Mucosa of stomach (tissue), 1 donor: Measurements from ENCODE around the gene MYOCD.

Source experiments
- H3K27me3 ChIP-seq: one replicate; pipeline ENCODE4 v1.7.0; 2013; ENCODE audit warnings: mild to moderate bottlenecking, low read length; ENCODE audit not compliant: control insufficient read depth, insufficient read depth
- H3K36me3 ChIP-seq: one replicate; pipeline ENCODE4 v1.7.0; 2013; ENCODE audit warnings: low read length; ENCODE audit not compliant: control insufficient read depth, insufficient read depth
- H3K4me1 ChIP-seq: one replicate; pipeline ENCODE4 v1.7.0; 2013; ENCODE audit warnings: mild to moderate bottlenecking, low read length; ENCODE audit not compliant: control insufficient read depth, insufficient read depth
- H3K4me3 ChIP-seq: one replicate; pipeline ENCODE4 v1.7.0; 2013; ENCODE audit warnings: low read length
- H3K9ac ChIP-seq: one replicate; pipeline ENCODE4 v1.7.0; 2013; ENCODE audit warnings: mild to moderate bottlenecking, low read length, moderate library complexity
- H3K9me3 ChIP-seq: one replicate; pipeline ENCODE4 v1.7.0; 2013; ENCODE audit warnings: mild to moderate bottlenecking, low read length, moderate library complexity; ENCODE audit not compliant: control insufficient read depth
- donor health status: Pancreatic carcinoma.

Gene MYOCD

DNA sequence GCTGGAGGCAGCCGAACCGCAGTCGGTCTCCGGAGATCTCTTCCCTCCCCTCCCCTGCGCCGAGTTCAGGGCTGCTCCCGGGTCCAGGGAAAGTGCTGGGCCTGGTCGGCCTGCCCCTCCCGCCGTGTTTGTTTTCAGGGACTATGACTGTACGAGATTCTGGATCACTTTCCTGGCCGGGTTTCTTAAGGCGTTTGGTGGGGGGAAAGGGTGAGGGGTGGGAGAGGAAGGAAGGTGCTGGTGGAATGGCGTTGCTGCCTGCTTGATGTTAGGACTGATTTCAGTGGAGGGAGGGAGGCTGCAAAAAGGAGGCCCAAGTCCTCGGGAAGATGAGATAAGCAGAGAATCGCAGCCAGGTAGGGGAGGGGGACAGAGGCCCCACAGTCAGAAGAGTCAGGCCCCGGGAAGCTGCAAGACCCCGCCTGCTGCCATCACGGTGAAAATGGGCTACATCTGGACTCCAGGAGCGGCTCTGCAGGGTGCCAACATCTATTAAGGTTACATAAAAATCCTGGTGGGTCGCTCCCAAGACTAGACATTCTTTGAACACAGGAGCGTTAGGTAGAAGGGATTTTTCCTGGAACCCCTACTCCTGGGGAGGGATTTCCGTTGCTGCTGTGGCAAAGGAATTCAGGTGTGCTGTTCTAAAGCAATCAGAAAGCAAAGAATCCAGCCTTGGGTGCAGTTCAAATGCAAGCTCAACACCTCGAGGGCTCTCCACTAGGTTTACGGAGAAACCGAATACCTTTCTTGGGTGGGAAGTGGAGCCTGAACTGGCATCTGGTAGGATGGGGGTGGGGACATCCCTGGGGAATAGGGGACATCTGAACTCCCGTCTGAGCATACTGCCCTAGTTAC, 124.8 kb downstream of the MYOCD start:
- no peaks in the 10 kb centered on the region for H3K27me3 ChIP-seq
- peak overlapping the region; percentile 45 for H3K4me3 ChIP-seq
- peak overlapping the region; percentile 63 for H3K9ac ChIP-seq
- H3K4me1 ChIP-seq: peaks cover 11% of the 10 kb centered on the region
- H3K36me3 ChIP-seq: no peaks in the 10 kb centered on the region
- H3K9me3 ChIP-seq: no peaks in the 10 kb centered on the region

DNA sequence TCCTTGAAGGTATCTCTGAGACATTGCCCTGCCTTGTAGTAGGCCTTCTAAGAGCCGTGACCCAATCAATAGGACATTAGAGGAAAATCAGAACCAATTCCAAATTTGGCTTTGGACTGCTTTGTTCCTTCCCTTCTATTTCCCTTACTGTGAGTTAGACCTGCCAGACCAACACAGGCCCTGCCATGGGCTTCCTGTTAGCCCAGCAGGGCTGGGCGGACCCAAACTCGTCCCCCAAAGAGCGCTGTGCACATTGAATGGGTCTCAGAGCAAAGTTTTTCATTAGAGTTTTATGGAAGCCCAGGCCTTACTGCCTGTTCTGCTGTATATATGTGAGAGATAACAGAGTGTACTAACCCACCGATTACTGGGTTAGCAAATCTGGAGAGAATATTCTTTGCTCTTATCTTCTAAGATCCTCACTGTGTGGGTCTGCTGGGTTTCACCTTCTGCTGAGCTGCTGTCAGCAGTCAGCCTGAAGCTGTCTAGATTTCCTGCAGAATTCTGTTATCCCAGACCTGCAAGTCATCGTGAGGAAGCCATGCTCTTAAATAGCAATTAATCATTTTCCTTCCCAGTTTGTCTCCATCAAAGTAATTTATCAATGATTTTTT, 129.3 kb downstream of the MYOCD start:
- no peaks in the 10 kb centered on the region for H3K36me3 ChIP-seq
- H3K4me3 ChIP-seq: no peak overlapping the region
- peaks cover 11% of the 10 kb centered on the region for H3K4me1 ChIP-seq
- H3K9ac ChIP-seq: no peak overlapping the region
- no peaks in the 10 kb centered on the region for H3K27me3 ChIP-seq
- H3K9me3 ChIP-seq: no peaks in the 10 kb centered on the region

DNA sequence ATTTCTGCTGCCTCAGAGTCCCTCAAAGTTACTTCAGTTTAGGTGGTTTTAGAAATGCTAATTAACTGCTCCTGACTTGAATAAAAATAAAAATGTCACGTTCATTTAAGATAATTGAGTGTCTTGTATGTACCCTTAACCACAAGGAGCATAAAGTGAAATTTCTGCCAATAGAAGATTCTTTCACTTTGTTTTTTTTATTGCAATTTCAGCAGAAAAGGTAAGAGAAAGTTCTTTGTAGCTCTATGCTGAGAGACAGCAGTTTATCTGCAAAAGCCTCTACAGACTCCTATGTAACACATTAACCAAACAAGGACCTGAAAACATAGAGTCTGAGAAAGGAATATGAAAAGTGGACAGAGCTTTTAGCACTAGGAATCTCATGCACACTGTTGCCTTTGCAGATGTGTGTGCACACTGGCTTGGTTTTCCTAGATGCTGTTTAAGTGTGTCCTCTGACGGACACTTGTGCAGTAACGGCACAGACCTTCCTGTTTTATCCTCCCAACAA, 135.2 kb downstream of the MYOCD start:
- H3K9ac ChIP-seq: no peak overlapping the region
- no peaks in the 10 kb centered on the region for H3K9me3 ChIP-seq
- no peaks in the 10 kb centered on the region for H3K27me3 ChIP-seq
- no peak overlapping the region for H3K4me3 ChIP-seq
- H3K36me3 ChIP-seq: no peaks in the 10 kb centered on the region
- no peaks in the 10 kb centered on the region for H3K4me1 ChIP-seq

DNA sequence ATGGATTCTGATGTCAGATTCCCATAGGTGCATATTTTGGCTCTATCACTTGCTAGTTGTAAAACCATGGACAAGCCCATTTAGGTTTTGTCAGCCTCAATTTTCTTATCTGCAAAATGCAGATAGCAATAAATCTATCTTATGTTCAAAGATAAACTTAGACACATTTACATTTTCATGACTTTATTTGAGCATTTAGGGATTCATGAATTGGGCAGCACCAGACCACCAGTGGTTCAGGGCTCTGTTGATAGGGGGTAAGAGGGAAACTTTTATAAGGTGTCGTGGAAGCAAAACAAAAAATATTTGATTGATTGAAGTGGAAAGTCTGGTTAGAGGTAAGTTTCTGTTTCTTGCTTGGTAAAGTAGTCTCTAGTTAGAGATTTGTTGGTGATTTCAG, 140.9 kb downstream of the MYOCD start:
- Histone ChIP-seq H3K9ac (no peak overlapping the region), H3K36me3 (no peaks in the 10 kb centered on the region), H3K4me1 (no peaks in the 10 kb centered on the region), H3K4me3 (no peak overlapping the region), H3K9me3 (no peaks in the 10 kb centered on the region), H3K27me3 (no peaks in the 10 kb centered on the region)

GRCh38 chr17:12808723-12809122, 143.0 kb downstream of the MYOCD start:
- no peak overlapping the region for H3K9ac ChIP-seq
- no peaks in the 10 kb centered on the region for H3K9me3 ChIP-seq
- no peaks in the 10 kb centered on the region for H3K36me3 ChIP-seq
- H3K27me3 ChIP-seq: no peaks in the 10 kb centered on the region
- no peak overlapping the region for H3K4me3 ChIP-seq
- no peaks in the 10 kb centered on the region for H3K4me1 ChIP-seq

DNA sequence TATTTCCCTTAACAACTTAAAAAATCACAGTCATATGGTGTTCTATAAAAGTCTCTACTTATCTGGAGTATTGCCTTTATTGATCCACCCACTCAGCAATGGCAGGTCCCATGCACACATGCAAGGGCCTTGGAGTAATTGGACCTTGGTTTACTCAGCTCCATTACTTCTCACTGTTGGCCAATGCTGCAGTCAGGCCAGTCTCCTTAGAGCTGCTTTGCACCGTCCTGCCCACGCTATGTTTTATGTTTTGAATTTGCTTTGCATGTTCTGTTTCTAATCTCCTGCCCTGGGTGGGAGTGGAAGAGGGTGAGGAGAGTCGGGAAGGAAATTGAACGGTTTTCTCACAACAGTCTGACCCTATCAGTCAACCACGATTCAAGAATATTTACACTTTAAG, 147.2 kb downstream of the MYOCD start:
- no peak overlapping the region for H3K4me3 ChIP-seq
- no peaks in the 10 kb centered on the region for H3K27me3 ChIP-seq
- no peaks in the 10 kb centered on the region for H3K9me3 ChIP-seq
- H3K36me3 ChIP-seq: no peaks in the 10 kb centered on the region
- no peaks in the 10 kb centered on the region for H3K4me1 ChIP-seq
- no peak overlapping the region for H3K9ac ChIP-seq

GRCh38 chr17:12813664-12814063, 148.0 kb downstream of the MYOCD start:
- no peak overlapping the region for H3K4me3 ChIP-seq
- no peaks in the 10 kb centered on the region for H3K27me3 ChIP-seq
- no peaks in the 10 kb centered on the region for H3K36me3 ChIP-seq
- H3K9ac ChIP-seq: no peak overlapping the region
- H3K9me3 ChIP-seq: no peaks in the 10 kb centered on the region
- H3K4me1 ChIP-seq: no peaks in the 10 kb centered on the region

DNA sequence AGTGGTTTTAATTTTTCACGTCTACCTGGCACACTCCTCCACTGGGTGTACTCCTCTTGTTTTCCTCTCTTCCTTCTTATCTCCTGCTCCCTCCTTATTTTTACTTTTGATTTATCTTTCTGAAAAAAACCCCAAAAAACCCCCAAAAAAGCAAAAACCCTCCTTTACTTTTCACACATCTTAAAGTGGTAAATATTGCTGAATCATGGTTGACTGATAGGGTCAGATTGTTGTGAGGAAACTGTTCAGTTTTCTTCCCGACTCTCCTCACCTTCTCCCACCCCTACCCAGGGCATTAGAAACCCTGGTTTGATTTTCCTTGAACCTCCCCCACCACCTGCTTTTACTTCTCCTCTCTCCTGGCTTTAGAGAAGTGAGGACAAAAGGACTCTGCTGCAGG, 149.0 kb downstream of the MYOCD start:
- Histone ChIP-seq H3K27me3 (no peaks in the 10 kb centered on the region), H3K4me1 (no peaks in the 10 kb centered on the region)

GRCh38 chr17:12815642-12816141, 150.0 kb downstream of the MYOCD start:
- Histone ChIP-seq H3K9me3 (no peaks in the 10 kb centered on the region), H3K27me3 (no peaks in the 10 kb centered on the region), H3K36me3 (no peaks in the 10 kb centered on the region), H3K9ac (no peak overlapping the region), H3K4me3 (no peak overlapping the region), H3K4me1 (no peaks in the 10 kb centered on the region)

More for the DNA sequence above, 149.0 kb downstream of the MYOCD start:
- no peaks in the 10 kb centered on the region for H3K36me3 ChIP-seq
- H3K9ac ChIP-seq: no peak overlapping the region
- no peaks in the 10 kb centered on the region for H3K9me3 ChIP-seq
- no peak overlapping the region for H3K4me3 ChIP-seq
